AG08396 (cell line): ENCODE results near the gene ZNF775.

Experiments used
- DNase-seq: peaks from one replicate; pipeline ENCODE4 v3.0.0; 2012; ENCODE audit warnings: low spot score, mixed read lengths

Gene ZNF775

GRCh38 chr7:150378853-150379440, at the start of gene ZNF775:
Gene ZNF775 (plus strand): TSS chr7:150379330. CDS start chr7:150388471, 9,141 bp downstream.
- peak; percentile 100 for DNase-seq

- DNase-seq = no peak
Observed at GRCh38 chr7:150329331-150330120, 49.6 kb upstream of the ZNF775 start.

GRCh38 chr7:150330211-150330885, 48.8 kb upstream of the ZNF775 start:
- no peak for DNase-seq

- DNase-seq = no peak
Observed at GRCh38 chr7:150332852-150333635, 46.1 kb upstream of the ZNF775 start.

- DNase-seq = no peak
Observed at GRCh38 chr7:150333659-150334058, 45.5 kb upstream of the ZNF775 start.

GRCh38 chr7:150334108-150334507, 45.0 kb upstream of the ZNF775 start:
- no peak for DNase-seq

- peak; percentile 86 for DNase-seq
Observed at GRCh38 chr7:150335108-150335773, 43.9 kb upstream of the ZNF775 start.

GRCh38 chr7:150335774-150336112, 43.4 kb upstream of the ZNF775 start:
- DNase-seq = no peak

GRCh38 chr7:150336746-150337145, 42.4 kb upstream of the ZNF775 start:
- no peak for DNase-seq

GRCh38 chr7:150337179-150337578, 42.0 kb upstream of the ZNF775 start:
- no peak for DNase-seq

GRCh38 chr7:150337659-150338081, 41.5 kb upstream of the ZNF775 start:
- DNase-seq = no peak

- no peak for DNase-seq
Observed at GRCh38 chr7:150338166-150338829, 40.8 kb upstream of the ZNF775 start.

- DNase-seq = no peak
Observed at GRCh38 chr7:150339409-150339809, 39.7 kb upstream of the ZNF775 start.

- DNase-seq = peak; percentile 74
Observed at GRCh38 chr7:150340024-150340749, 38.9 kb upstream of the ZNF775 start.

GRCh38 chr7:150340875-150341262, 38.3 kb upstream of the ZNF775 start:
- no peak for DNase-seq

GRCh38 chr7:150341263-150342120, 37.6 kb upstream of the ZNF775 start, which contains the start of gene RARRES2:
Gene RARRES2 (minus strand): TSS chr7:150341629. CDS start chr7:150340609, 1,020 bp downstream.
- DNase-seq = peak; percentile 44

- DNase-seq = no peak
Observed at GRCh38 chr7:150342121-150342408, 37.1 kb upstream of the ZNF775 start.

- no peak for DNase-seq
Observed at GRCh38 chr7:150343225-150343624, 35.9 kb upstream of the ZNF775 start.

- DNase-seq = no peak
Observed at GRCh38 chr7:150344299-150344698, 34.8 kb upstream of the ZNF775 start.

GRCh38 chr7:150345012-150345411, 34.1 kb upstream of the ZNF775 start:
- DNase-seq = no peak
